H1 (cell line): ENCODE results near the gene TEF. TPM values are rescaled to one million over a fixed set of nuclear protein-coding genes. Genes with fewer than 3 reads are reported as not detected.

Source experiments
- CTCF ChIA-PET: fragments of 300-600 bp; sonication (Branson Sonifier 250); formaldehyde crosslinking; loops from one replicate; lab custom pipeline; 2021; ENCODE audit not compliant: partially characterized antibody; lab: Charles Lee
- POLR2A ChIA-PET: fragments of 300-600 bp; sonication (Branson Sonifier 250); formaldehyde crosslinking; loops from one replicate; lab custom pipeline; 2021; ENCODE audit warnings: inconsistent platforms; ENCODE audit not compliant: partially characterized antibody; lab: Charles Lee
- DNase-seq, 2 experiments: peaks; one replicate each; pipeline versions ENCODE4 v3.0.0 to v3.0.0-alpha.2; 2010 to 2022; ENCODE audit warnings: low spot score in 2 of 2, low read depth in 1 of 2, mixed read lengths in 1 of 2
- FAIRE-seq: peaks from 2 replicates; lab custom pipeline; 2011; peaks lifted over from hg19 to GRCh38; lab: Jason Lieb, UNC
- H2AFZ ChIP-seq: 2 replicates; pipeline ENCODE4 v1.8.1; 2012; ENCODE audit warnings: low read length, inconsistent platforms
- H2AK5ac ChIP-seq: 2 replicates; pipeline ENCODE4 v1.6.1; 2013; ENCODE audit warnings: low read depth, low read length
- H2BK120ac ChIP-seq: replicated peaks from 2 replicates; pipeline ENCODE3; 2013; ENCODE audit warnings: low read depth, low read length, inconsistent platforms
- H2BK12ac ChIP-seq: 2 replicates; pipeline ENCODE4 v1.6.1; 2013; ENCODE audit warnings: low read depth, low read length
- H2BK15ac ChIP-seq: 2 replicates; pipeline ENCODE4 v1.6.1; 2013; ENCODE audit warnings: low read length
- H2BK20ac ChIP-seq: 2 replicates; pipeline ENCODE4 v1.6.1; 2013; ENCODE audit warnings: low read length
- H2BK5ac ChIP-seq: 2 replicates; pipeline ENCODE4 v1.6.1; 2013; ENCODE audit warnings: low read depth, low read length
- H3K14ac ChIP-seq: 2 replicates; pipeline ENCODE4 v1.6.1; 2013; ENCODE audit warnings: inconsistent platforms; ENCODE audit not compliant: insufficient read length
- H3K18ac ChIP-seq: 2 replicates; pipeline ENCODE4 v1.6.1; 2013; ENCODE audit warnings: low read length; ENCODE audit errors: extremely low read depth
- H3K23ac ChIP-seq: 2 replicates; pipeline ENCODE4 v1.6.1; 2013; ENCODE audit warnings: inconsistent platforms; ENCODE audit not compliant: insufficient read length
- H3K23me2 ChIP-seq: 2 replicates; pipeline ENCODE4 v1.6.1; 2013; ENCODE audit warnings: low read depth, low read length
- H3K27ac ChIP-seq: 2 replicates; pipeline ENCODE4 v1.6.1; 2011; ENCODE audit warnings: low read depth, low read length, inconsistent platforms
- H3K27me3 ChIP-seq, 4 experiments: replicated peaks in 1 of 4; 1 replicate in 1 of 4; 2 replicates in 3 of 4; pipeline versions ENCODE4 v1.6.1 to v1.8.1; 2011 to 2013; ENCODE audit warnings: low read length in 3 of 4, mild to moderate bottlenecking in 3 of 4, inconsistent platforms in 2 of 4, mixed read lengths in 2 of 4, moderate library complexity in 1 of 4; ENCODE audit not compliant: control insufficient read depth in 3 of 4, insufficient read depth in 3 of 4; ENCODE audit errors: extremely low read depth in 1 of 4
- H3K36me3 ChIP-seq, 4 experiments: 2 replicates each; pipeline versions ENCODE4 v1.6.1 to v1.8.1; 2011 to 2013; ENCODE audit warnings: mild to moderate bottlenecking in 4 of 4, low read length in 3 of 4, moderate library complexity in 2 of 4, control low read depth in 1 of 4, inconsistent platforms in 1 of 4; ENCODE audit not compliant: insufficient read depth in 4 of 4, control insufficient read depth in 2 of 4
- H3K4ac ChIP-seq: replicated peaks from 2 replicates; pipeline ENCODE3; 2013; ENCODE audit warnings: low read length, low read depth, mixed read lengths, inconsistent platforms; ENCODE audit not compliant: insufficient read length
- H3K4me1 ChIP-seq, 4 experiments: replicated peaks in 1 of 4; 1 replicate in 1 of 4; 2 replicates in 3 of 4; pipeline versions ENCODE4 v1.6.1 to v1.8.1; 2011 to 2013; ENCODE audit warnings: low read length in 3 of 4, inconsistent platforms in 2 of 4, mixed read lengths in 1 of 4; ENCODE audit not compliant: insufficient read depth in 4 of 4, control insufficient read depth in 3 of 4
- H3K4me2 ChIP-seq, 2 experiments: 2 replicates each; pipeline versions ENCODE4 v1.6.1 to v1.8.1; 2011 to 2013; ENCODE audit warnings: low read depth in 2 of 2, low read length in 2 of 2, control low read depth in 1 of 2, inconsistent platforms in 1 of 2, mild to moderate bottlenecking in 1 of 2; ENCODE audit not compliant: insufficient read depth in 1 of 2
- H3K4me3 ChIP-seq, 4 experiments: fragments of 200-600, 300-600 bp in 1 of 4; sonication (generic), shearing (Covaris generic), sonication (Bioruptor Twin) in 1 of 4; 2 replicates each; pipeline versions ENCODE4 v1.5.1 to v1.8.1; 2011 to 2016; ENCODE audit warnings: low read length in 4 of 4, low read depth in 3 of 4, control low read depth in 2 of 4, inconsistent platforms in 2 of 4, mild to moderate bottlenecking in 2 of 4, mixed read lengths in 1 of 4, moderate library complexity in 1 of 4; ENCODE audit not compliant: insufficient read depth in 2 of 4; ENCODE audit errors: extremely low read depth in 1 of 4
- H3K56ac ChIP-seq: replicated peaks from 2 replicates; pipeline ENCODE3; 2013; ENCODE audit warnings: low read depth, mild to moderate bottlenecking, mixed read lengths, low read length, inconsistent platforms; ENCODE audit not compliant: insufficient read length
- H3K79me1 ChIP-seq: 2 replicates; pipeline ENCODE4 v1.6.1; 2013; ENCODE audit warnings: low read depth, low read length, control low read depth
- H3K79me2 ChIP-seq, 2 experiments: 2 replicates each; pipeline versions ENCODE4 v1.6.1 to v1.8.1; 2012 to 2013; ENCODE audit warnings: low read length in 2 of 2, mild to moderate bottlenecking in 2 of 2, inconsistent platforms in 1 of 2; ENCODE audit not compliant: insufficient read depth in 2 of 2, control insufficient read depth in 1 of 2
- H3K9ac ChIP-seq, 4 experiments: replicated peaks in 1 of 4; 1 replicate in 1 of 4; 2 replicates in 3 of 4; pipeline versions ENCODE4 v1.6.1 to v1.8.1; 2011 to 2013; ENCODE audit warnings: low read depth in 3 of 4, low read length in 3 of 4, control low read depth in 2 of 4, mild to moderate bottlenecking in 2 of 4, moderate library complexity in 2 of 4, inconsistent platforms in 1 of 4; ENCODE audit errors: extremely low read depth in 1 of 4
- H3K9me3 ChIP-seq, 2 experiments: 2 replicates each; pipeline versions ENCODE4 v1.6.1 to v1.8.1; 2012 to 2013; ENCODE audit warnings: mild to moderate bottlenecking in 2 of 2, moderate library complexity in 2 of 2, control low read depth in 1 of 2, inconsistent platforms in 1 of 2, low read depth in 1 of 2, low read length in 1 of 2, mixed read lengths in 1 of 2; ENCODE audit not compliant: insufficient read depth in 2 of 2
- H4K20me1 ChIP-seq, 2 experiments: replicated peaks in 1 of 2; 2 replicates each; pipeline versions ENCODE3 to v1.8.1; 2011 to 2013; ENCODE audit warnings: inconsistent platforms in 2 of 2, low read length in 2 of 2, mild to moderate bottlenecking in 1 of 2; ENCODE audit not compliant: insufficient read depth in 2 of 2, control insufficient read depth in 1 of 2
- H4K5ac ChIP-seq: 2 replicates; pipeline ENCODE4 v1.6.1; 2013; ENCODE audit warnings: low read length, low read depth, mixed read lengths, inconsistent platforms; ENCODE audit not compliant: insufficient read length
- H4K8ac ChIP-seq: 2 replicates; pipeline ENCODE4 v1.8.0; 2013; ENCODE audit warnings: mild to moderate bottlenecking, moderate library complexity, low read length, inconsistent platforms; ENCODE audit not compliant: insufficient read depth; ENCODE audit errors: extremely low read depth
- H4K91ac ChIP-seq: replicated peaks from 2 replicates; pipeline ENCODE3; 2013; ENCODE audit warnings: low read length, mixed read lengths, inconsistent platforms; ENCODE audit not compliant: insufficient read length
- BACH1 ChIP-seq: IDR thresholded peaks from 2 replicates; pipeline ENCODE4 v1.6.1; 2012; ENCODE audit warnings: low read length, improper control_type of control experiment
- NRF1 ChIP-seq: IDR thresholded peaks from 2 replicates; pipeline ENCODE4 v1.6.1; 2011; ENCODE audit warnings: mild to moderate bottlenecking, low read depth, low read length, improper control_type of control experiment
- TCF12 ChIP-seq: IDR thresholded peaks from 2 replicates; pipeline ENCODE4 v1.6.1; 2011; ENCODE audit warnings: low read depth, mild to moderate bottlenecking, low read length
- WGBS, 2 experiments: shearing (Covaris generic) in 1 of 2; methylation state at CpG; one replicate each; pipeline versions ENCODE4 v1.1.6 to v1.1.7; 2013 to 2015; ENCODE audit warnings: low lambda C conversion rate in 2 of 2, mixed read lengths in 2 of 2, inconsistent platforms in 1 of 2, low coverage in 1 of 2, missing lambda C conversion rate in 1 of 2; ENCODE audit not compliant: insufficient replicate concordance in 2 of 2, insufficient coverage in 1 of 2, insufficient read length in 1 of 2; ENCODE audit errors: extremely low coverage in 1 of 2, missing lambda C conversion rate in 1 of 2; 5-methylcytosine and 5-hydroxymethylcytosine counted together
- polyA plus RNA-seq, 7 experiments: library from polyadenylated mRNA; depleted of rRNA in 3 of 7; stranded (reverse) in 5 of 7; unstranded in 2 of 7; fragments of >200 nt in 5 of 7; fragments of 200-250 nt in 2 of 7; gene quantifications; 1 replicate in 5 of 7; 2 replicates in 1 of 7; 4 replicates in 1 of 7; pipeline versions ENCODE4 v1.2.1 to v1.2.3, GENCODE V29; 2011 to 2013; ENCODE audit warnings: missing spikeins in 2 of 7, mixed read lengths in 2 of 7
- total RNA-seq: library from RNA; stranded (reverse); fragmentation: NEBNext Ultra II Directional; extraction: Animal tissue kit (Norgen Biotek cat#: 25700); gene quantifications from 2 replicates; pipeline ENCODE4 v1.2.1, GENCODE V29; 2021
- TF ChIP-seq, protein P1 (sequence below): IDR thresholded peaks from 2 replicates; pipeline ENCODE4 v1.6.1; 2012; ENCODE audit warnings: inconsistent platforms
- TF ChIP-seq, protein P2 (sequence below), 3 experiments: IDR thresholded peaks; 1 replicate in 2 of 3; 2 replicates in 1 of 3; pipeline versions ENCODE4 v1.5.1 to v1.6.1; 2011; ENCODE audit warnings: low read length in 3 of 3, mild to moderate bottlenecking in 3 of 3, inconsistent platforms in 2 of 3, low read depth in 1 of 3, moderate library complexity in 1 of 3; ENCODE audit not compliant: insufficient read depth in 1 of 3; ENCODE audit errors: control extremely low read depth in 1 of 3

Gene TEF
- total and polyA plus RNA-seq, 2 of the 8 experiments (the other 6 are each of a cell fraction or from before 2014, with no cell fraction given) = 7.4 to 9.0 TPM

DNA sequence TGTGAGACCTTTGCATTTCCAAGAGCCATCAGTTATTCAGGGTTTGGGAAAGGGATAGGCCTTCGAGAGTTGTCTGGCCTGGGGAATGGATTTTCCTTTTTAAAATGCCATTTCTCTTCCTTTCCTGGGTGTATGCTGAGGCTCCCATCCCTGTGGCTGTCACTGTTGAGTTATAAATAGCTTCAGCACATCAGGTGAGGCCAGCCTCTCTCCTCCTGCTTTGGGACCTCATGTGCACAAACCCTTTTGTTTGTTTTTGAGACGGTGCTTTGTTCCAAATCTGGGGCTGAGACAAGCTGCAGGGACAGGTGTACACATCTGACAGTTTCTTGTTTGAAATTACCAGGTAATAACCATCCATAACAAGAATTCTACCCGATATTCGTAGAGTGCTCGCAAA lies 1.3 kb downstream of the TEF start:
- Histone ChIP-seq H4K5ac (no peak overlapping the region), H3K79me2 (no peaks in the 10 kb centered on the region; a peak in 1 of 4 replicates), H2BK20ac (no peak overlapping the region), H3K27ac (no peak overlapping the region), H3K23me2 (peaks cover 9% of the 10 kb centered on the region), H4K8ac (no peak overlapping the region), H3K14ac (no peak overlapping the region), H3K9ac (no peak overlapping the region; a peak in 1 of 7 replicates), H3K18ac (no peak overlapping the region), H3K23ac (no peak overlapping the region), H3K4me3 (peak overlapping the region; percentile 66 to 79 (median 69); a peak in 5 of 8 replicates), H2AK5ac (no peak overlapping the region), H2AFZ (no peak overlapping the region), H2BK12ac (no peak overlapping the region), H3K4me1 (peaks cover 2 to 10% (median 5%) of the 10 kb centered on the region in 4 experiments), H3K4me2 (peak overlapping the region; percentile 89 to 100), H2BK15ac (no peak overlapping the region), H3K27me3 (no peaks in the 10 kb centered on the region), H2BK5ac (no peak overlapping the region), H3K9me3 (no peaks in the 10 kb centered on the region), H3K4ac (no peak overlapping the region), H4K91ac (no peak overlapping the region), H4K20me1 (peaks cover 3% of the 10 kb centered on the region in 2 experiments), H3K56ac (no peak overlapping the region), H2BK120ac (no peak overlapping the region), H3K36me3 (peaks cover 0 to 5% (median 3%) of the 10 kb centered on the region in 4 experiments; a peak in 6 of 8 replicates), H3K79me1 (no peaks in the 10 kb centered on the region; the same call in 1 of the 2 replicates)
- ChIA-PET CTCF (interaction anchor here (0.6 to 3.7 kb wide), 3 partner anchors 20 to 1466 kb away, joined by 4 to 11 read pairs (median 10); no protein-coding TSS in a partner anchor), POLR2A (interaction anchor here (0.6 to 7.5 kb wide), 11 partner anchors 13 to 362 kb away, joined by 3 to 129 read pairs (median 4); partner anchors contain the start of genes ACO2, CSDC2, DESI1 and PHF5A)
- WGBS, 2 experiments = 94% methylated on average over 5 of the region's 5 CpGs; no CpG with 5 or more reads in 1 of the 2 experiments
- DNase-seq (no peak), FAIRE-seq (no peak)
- TF ChIP-seq NRF1 (no peak), BACH1 (no peak), TCF12 (no peak)
- TF ChIP-seq, protein P1, sequence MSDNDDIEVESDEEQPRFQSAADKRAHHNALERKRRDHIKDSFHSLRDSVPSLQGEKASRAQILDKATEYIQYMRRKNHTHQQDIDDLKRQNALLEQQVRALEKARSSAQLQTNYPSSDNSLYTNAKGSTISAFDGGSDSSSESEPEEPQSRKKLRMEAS = no peak
- TF ChIP-seq, protein P2, sequence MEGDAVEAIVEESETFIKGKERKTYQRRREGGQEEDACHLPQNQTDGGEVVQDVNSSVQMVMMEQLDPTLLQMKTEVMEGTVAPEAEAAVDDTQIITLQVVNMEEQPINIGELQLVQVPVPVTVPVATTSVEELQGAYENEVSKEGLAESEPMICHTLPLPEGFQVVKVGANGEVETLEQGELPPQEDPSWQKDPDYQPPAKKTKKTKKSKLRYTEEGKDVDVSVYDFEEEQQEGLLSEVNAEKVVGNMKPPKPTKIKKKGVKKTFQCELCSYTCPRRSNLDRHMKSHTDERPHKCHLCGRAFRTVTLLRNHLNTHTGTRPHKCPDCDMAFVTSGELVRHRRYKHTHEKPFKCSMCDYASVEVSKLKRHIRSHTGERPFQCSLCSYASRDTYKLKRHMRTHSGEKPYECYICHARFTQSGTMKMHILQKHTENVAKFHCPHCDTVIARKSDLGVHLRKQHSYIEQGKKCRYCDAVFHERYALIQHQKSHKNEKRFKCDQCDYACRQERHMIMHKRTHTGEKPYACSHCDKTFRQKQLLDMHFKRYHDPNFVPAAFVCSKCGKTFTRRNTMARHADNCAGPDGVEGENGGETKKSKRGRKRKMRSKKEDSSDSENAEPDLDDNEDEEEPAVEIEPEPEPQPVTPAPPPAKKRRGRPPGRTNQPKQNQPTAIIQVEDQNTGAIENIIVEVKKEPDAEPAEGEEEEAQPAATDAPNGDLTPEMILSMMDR (IDR thresholded peaks at IDR 0.05; ENCODE audit: control extremely low read depth in 1 of 3, insufficient read depth in 1 of 3, low read depth in 1 of 3, low read length in 3 of 3) = no peak
